Activated CD8-positive, alpha-beta T cell treated with anti-CD3 and anti-CD28 coated beads for 36 hours (primary cell): ENCODE data around the gene C1orf226. TPM values are rescaled to one million over a fixed set of nuclear protein-coding genes. Genes with fewer than 3 reads are reported as not detected.

Experiments used
- ATAC-seq: fragments of 200-7000 bp; cut with Tn5 transposase; one replicate; pipeline ENCODE4 v1.10.0; 2021; ENCODE audit warnings: mild to moderate bottlenecking, moderate library complexity
- CTCF ChIA-PET: fragments of 350-600 bp; sonication (Branson Sonifier 250); formaldehyde crosslinking; loops from one replicate; lab custom pipeline; 2021; ENCODE audit warnings: antibody characterized with exemption; lab: Charles Lee
- POLR2A ChIA-PET: fragments of 350-600 bp; sonication (Branson Sonifier 250); formaldehyde crosslinking; loops from one replicate; lab custom pipeline; 2021; ENCODE audit warnings: antibody characterized with exemption; lab: Charles Lee
- DNase-seq: peaks from one replicate; pipeline ENCODE4 v3.0.0-alpha.2; 2020
- H3K27ac Mint-ChIP-seq: one replicate; pipeline ENCODE4 v1.8.0; 2021; ENCODE audit warnings: mild to moderate bottlenecking, mixed read lengths
- H3K27me3 Mint-ChIP-seq: one replicate; pipeline ENCODE4 v1.8.0; 2021; ENCODE audit warnings: mixed read lengths
- H3K36me3 Mint-ChIP-seq: one replicate; pipeline ENCODE4 v1.8.0; 2021; ENCODE audit warnings: low read depth, mixed read lengths
- H3K4me1 Mint-ChIP-seq: one replicate; pipeline ENCODE4 v1.8.0; 2021; ENCODE audit warnings: low read depth, mixed read lengths
- H3K4me3 Mint-ChIP-seq: one replicate; pipeline ENCODE4 v1.8.0; 2021; ENCODE audit warnings: mild to moderate bottlenecking, moderate library complexity, mixed read lengths
- H3K9me3 Mint-ChIP-seq: one replicate; pipeline ENCODE4 v1.8.0; 2021; ENCODE audit warnings: mixed read lengths
- intact Hi-C: fragments of 100-400 bp; cut with micrococcal nuclease; formaldehyde crosslinking; loops from one replicate; pipeline ENCODE4 v1.10.0; 2022
- total RNA-seq, 2 experiments: library from RNA; stranded (reverse); gene quantifications; one replicate each; pipeline ENCODE4 v1.2.3, GENCODE V29; 2021
- TF ChIP-seq, protein P1 (sequence below): fragments of 200-600 bp; IDR thresholded peaks from one replicate; pipeline ENCODE4 v1.8.0; 2022; ENCODE audit warnings: antibody characterized with exemption, mild to moderate bottlenecking

Gene C1orf226
- total RNA-seq, 2 experiments from 2014 or later: 0.07 to 0.20 TPM

DNA sequence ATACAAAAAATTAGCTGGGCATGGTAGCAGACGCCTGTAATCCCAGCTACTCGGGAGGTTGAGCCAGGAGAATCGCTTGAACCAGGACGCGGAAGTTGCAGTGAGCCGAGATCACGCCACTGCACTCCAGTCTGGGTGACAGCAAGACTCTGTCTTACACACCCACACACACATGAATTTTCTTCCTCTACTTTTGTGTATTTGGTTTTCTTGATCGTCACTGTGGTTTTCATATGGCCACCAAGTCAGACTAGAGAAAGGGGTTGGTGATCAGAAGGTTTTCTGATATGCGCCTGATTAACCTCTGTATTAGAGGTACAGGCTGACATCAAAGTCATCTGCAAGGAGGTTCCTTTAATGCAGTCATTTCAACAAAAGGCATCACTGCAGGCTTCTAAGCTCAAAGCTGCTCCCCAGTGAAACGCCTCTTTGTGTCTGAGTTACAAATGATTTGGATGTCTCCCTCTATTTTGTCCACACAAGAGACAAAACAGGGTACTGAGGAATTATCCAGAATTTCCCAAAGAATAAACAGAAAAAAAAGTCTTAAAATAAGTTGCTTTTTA lies 19.3 kb downstream of the C1orf226 start:
- POLR2A ChIA-PET: no interaction called here
- Mint-ChIP-seq H3K4me3 (no peak overlapping the region), H3K4me1 (no peaks in the 10 kb centered on the region), H3K36me3 (no peaks in the 10 kb centered on the region), H3K27me3 (peaks cover 30% of the 10 kb centered on the region), H3K27ac (no peak overlapping the region), H3K9me3 (no peaks in the 10 kb centered on the region)
- DNase-seq (no peak), ATAC-seq (no peak)
- TF ChIP-seq, protein P1, sequence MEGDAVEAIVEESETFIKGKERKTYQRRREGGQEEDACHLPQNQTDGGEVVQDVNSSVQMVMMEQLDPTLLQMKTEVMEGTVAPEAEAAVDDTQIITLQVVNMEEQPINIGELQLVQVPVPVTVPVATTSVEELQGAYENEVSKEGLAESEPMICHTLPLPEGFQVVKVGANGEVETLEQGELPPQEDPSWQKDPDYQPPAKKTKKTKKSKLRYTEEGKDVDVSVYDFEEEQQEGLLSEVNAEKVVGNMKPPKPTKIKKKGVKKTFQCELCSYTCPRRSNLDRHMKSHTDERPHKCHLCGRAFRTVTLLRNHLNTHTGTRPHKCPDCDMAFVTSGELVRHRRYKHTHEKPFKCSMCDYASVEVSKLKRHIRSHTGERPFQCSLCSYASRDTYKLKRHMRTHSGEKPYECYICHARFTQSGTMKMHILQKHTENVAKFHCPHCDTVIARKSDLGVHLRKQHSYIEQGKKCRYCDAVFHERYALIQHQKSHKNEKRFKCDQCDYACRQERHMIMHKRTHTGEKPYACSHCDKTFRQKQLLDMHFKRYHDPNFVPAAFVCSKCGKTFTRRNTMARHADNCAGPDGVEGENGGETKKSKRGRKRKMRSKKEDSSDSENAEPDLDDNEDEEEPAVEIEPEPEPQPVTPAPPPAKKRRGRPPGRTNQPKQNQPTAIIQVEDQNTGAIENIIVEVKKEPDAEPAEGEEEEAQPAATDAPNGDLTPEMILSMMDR: no peak
- CTCF ChIA-PET: interaction anchor here (1.0 kb wide), 1 partner anchor 9 kb away, joined by 4 read pairs; no protein-coding TSS in a partner anchor
- intact Hi-C loops: no loop called here

DNA sequence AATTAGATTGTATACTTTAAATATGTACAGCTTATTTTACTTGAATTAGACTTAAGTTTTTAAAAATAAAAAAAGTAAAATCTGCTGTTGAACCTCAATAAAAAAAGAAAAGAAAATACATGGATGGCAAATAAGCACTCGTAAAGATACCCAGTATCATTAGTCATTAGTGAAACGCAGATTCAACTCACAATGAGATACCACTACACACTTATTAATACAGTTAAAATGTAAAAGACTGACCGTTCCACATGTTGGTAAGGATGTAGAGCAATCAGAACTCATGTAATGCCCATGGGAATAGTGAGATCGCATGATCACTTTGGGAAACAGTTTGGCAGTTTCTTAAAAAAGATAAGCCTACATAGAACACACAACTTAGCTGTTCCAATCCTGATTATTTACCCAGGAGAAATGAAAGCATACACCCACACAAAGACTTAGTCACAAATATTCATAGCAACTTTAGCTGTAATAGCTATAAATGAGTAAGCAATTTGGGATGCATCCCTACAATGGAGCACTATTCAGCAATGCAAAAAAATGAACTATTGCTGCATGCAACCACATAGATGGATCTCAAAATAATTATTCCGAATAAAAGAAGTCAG lies 23.1 kb downstream of the C1orf226 start:
- Mint-ChIP-seq H3K27ac (no peak overlapping the region), H3K4me1 (no peaks in the 10 kb centered on the region), H3K9me3 (no peaks in the 10 kb centered on the region), H3K4me3 (no peak overlapping the region), H3K27me3 (peaks cover 12% of the 10 kb centered on the region), H3K36me3 (no peaks in the 10 kb centered on the region)
- no peak for ATAC-seq
- intact Hi-C loops: no loop called here
- TF ChIP-seq, protein P1: no peak
- ChIA-PET POLR2A (no interaction called here), CTCF (no interaction called here)
- DNase-seq: no peak

DNA sequence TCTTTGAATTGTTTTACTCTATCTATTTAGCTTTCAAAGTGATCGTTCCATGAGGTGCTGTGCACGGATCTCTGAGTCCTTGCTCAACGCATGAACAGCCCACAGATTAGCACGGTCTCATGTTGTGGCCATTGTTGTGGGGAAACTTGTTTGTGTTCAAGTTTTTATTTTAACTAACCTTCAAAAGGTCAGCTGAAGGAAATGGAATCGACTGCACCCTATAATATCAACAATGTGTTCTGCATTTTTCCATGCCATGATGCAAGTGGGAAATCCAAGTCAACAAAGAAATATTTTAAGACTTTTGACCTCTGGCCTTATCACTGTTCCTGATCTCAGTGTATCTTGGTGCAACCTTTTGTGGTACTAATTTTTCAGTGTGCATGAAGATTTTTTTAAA lies 24.3 kb downstream of the C1orf226 start:
- intact Hi-C loops: no loop called here
- Mint-ChIP-seq H3K27ac (no peak overlapping the region), H3K36me3 (no peaks in the 10 kb centered on the region), H3K4me3 (no peak overlapping the region), H3K9me3 (no peaks in the 10 kb centered on the region), H3K27me3 (peaks cover 13% of the 10 kb centered on the region), H3K4me1 (no peaks in the 10 kb centered on the region)
- ATAC-seq (no peak), DNase-seq (no peak)
- POLR2A ChIA-PET: no interaction called here
- TF ChIP-seq, protein P1: no peak
- CTCF ChIA-PET: no interaction called here

DNA sequence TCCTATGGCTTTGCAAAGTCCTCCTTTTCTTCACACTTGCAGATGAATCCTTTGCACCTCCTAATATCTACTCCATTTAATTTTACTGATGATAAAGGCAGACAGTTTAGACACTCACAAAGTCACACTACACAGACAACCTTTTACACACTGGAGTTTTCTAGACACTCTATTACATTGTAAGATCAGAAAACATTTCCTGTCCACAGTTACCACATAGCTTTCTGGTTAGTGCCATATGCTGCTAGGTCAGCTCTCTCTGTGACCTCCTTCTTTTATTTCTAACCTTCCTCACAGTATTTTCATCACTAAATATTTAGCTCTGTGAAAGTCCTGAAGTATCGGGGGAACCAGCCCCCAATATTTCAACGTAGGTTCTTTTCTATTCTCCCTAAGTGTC lies 25.3 kb downstream of the C1orf226 start:
- ChIA-PET CTCF (interaction anchor here (0.7 kb wide), 1 partner anchor 15 kb away, joined by 3 read pairs; no protein-coding TSS in a partner anchor), POLR2A (interaction anchor here (0.6 kb wide), 1 partner anchor 78 kb away, joined by 3 read pairs; no protein-coding TSS in a partner anchor)
- intact Hi-C loops: no loop called here
- H3K36me3 Mint-ChIP-seq: no peaks in the 10 kb centered on the region
- H3K9me3 Mint-ChIP-seq: no peaks in the 10 kb centered on the region
- no peak overlapping the region for H3K27ac Mint-ChIP-seq
- no peak for DNase-seq
- no peak overlapping the region for H3K4me3 Mint-ChIP-seq
- TF ChIP-seq, protein P1: no peak
- H3K4me1 Mint-ChIP-seq: no peaks in the 10 kb centered on the region
- no peak for ATAC-seq
- H3K27me3 Mint-ChIP-seq: peaks cover 12% of the 10 kb centered on the region

DNA sequence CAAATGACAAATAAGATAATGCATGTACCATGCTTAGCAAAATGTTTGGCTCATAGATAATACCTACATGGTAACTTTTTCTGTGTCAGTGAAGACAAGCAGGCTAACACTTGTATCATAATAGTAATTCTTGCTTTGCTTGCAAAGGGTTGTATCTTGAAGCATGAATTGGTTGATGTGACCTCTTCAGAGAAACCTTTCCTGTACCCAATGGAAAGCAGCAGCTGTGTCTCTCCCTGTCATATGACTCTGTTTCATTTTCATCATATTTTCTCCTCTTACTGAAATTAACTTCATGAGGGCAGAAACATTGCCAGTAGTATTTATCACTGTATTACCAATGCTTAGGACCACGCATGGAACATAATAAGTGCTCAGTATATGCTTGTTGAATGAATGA lies 26.0 kb downstream of the C1orf226 start:
- no peaks in the 10 kb centered on the region for H3K36me3 Mint-ChIP-seq
- no peak overlapping the region for H3K27ac Mint-ChIP-seq
- no peak overlapping the region for H3K4me3 Mint-ChIP-seq
- DNase-seq: no peak
- H3K4me1 Mint-ChIP-seq: no peaks in the 10 kb centered on the region
- POLR2A ChIA-PET: interaction anchor here (0.6 kb wide), 1 partner anchor 79 kb away, joined by 3 read pairs; no protein-coding TSS in a partner anchor
- intact Hi-C loops: no loop called here
- no peaks in the 10 kb centered on the region for H3K9me3 Mint-ChIP-seq
- H3K27me3 Mint-ChIP-seq: peaks cover 11% of the 10 kb centered on the region
- CTCF ChIA-PET: interaction anchor here (0.6 to 0.7 kb wide), 3 partner anchors 15 to 187 kb away, joined by 3 read pairs; no protein-coding TSS in a partner anchor
- ATAC-seq: no peak
- TF ChIP-seq, protein P1: no peak
